Smooth muscle cell (in vitro differentiated cells): Measurements from ENCODE around the gene BCL2. TPM values are rescaled to one million over a fixed set of nuclear protein-coding genes. Genes with fewer than 3 reads are reported as not detected.

Source experiments
- DNase-seq: peaks from one replicate; lab custom pipeline; 2025; ENCODE audit not compliant: unreplicated experiment; lab: John Stamatoyannopoulos, UW
- H2AFZ ChIP-seq: fragments of 200-600 bp; sonication (generic); 2 replicates; pipeline ENCODE4 v1.6.0; 2016; ENCODE audit warnings: antibody characterized with exemption, low read depth, mild to moderate bottlenecking
- H3F3A ChIP-seq: fragments of 200-600 bp; sonication (generic); 2 replicates; pipeline ENCODE4 v1.6.0; 2017; ENCODE audit warnings: antibody characterized with exemption, low read depth
- H3K27ac ChIP-seq: fragments of 200-600 bp; sonication (generic); 2 replicates; pipeline ENCODE4 v1.5.1; 2016; ENCODE audit warnings: low read depth, mild to moderate bottlenecking
- H3K27me3 ChIP-seq: fragments of 200-600 bp; sonication (generic); 2 replicates; pipeline ENCODE4 v1.6.1; 2016; ENCODE audit warnings: low read depth, mild to moderate bottlenecking
- H3K36me3 ChIP-seq: fragments of 200-600 bp; sonication (generic); 2 replicates; pipeline ENCODE4 v1.5.1; 2016; ENCODE audit warnings: low read depth
- H3K4me1 ChIP-seq: fragments of 200-600 bp; sonication (generic); 2 replicates; pipeline ENCODE4 v1.5.1; 2016; ENCODE audit warnings: low read depth
- H3K4me2 ChIP-seq: fragments of 200-600 bp; sonication (generic); 2 replicates; pipeline ENCODE4 v1.6.0; 2016; ENCODE audit warnings: mild to moderate bottlenecking
- H3K4me3 ChIP-seq: fragments of 200-600 bp; sonication (generic); 2 replicates; pipeline ENCODE4 v1.5.1; 2016; ENCODE audit warnings: mild to moderate bottlenecking
- H3K79me2 ChIP-seq: fragments of 200-600 bp; sonication (generic); 2 replicates; pipeline ENCODE4 v1.6.0; 2016; ENCODE audit warnings: low read depth, mild to moderate bottlenecking
- H3K9ac ChIP-seq: fragments of 200-600 bp; sonication (generic); 2 replicates; pipeline ENCODE4 v1.6.0; 2016; ENCODE audit warnings: low read depth
- H3K9me3 ChIP-seq: fragments of 200-600 bp; sonication (generic); replicated peaks from 2 replicates; pipeline ENCODE4 v1.5.1; 2016; ENCODE audit warnings: low read depth
- H4K20me1 ChIP-seq: fragments of 200-600 bp; sonication (generic); 2 replicates; pipeline ENCODE4 v1.6.0; 2016; ENCODE audit warnings: low read depth
- CTCF ChIP-seq: fragments of 200-600 bp; sonication (generic); IDR thresholded peaks from 2 replicates; pipeline ENCODE4 v1.5.1; 2017; ENCODE audit warnings: borderline replicate concordance, mild to moderate bottlenecking, antibody characterized with exemption; ENCODE audit not compliant: insufficient read depth, poor library complexity, severe bottlenecking
- WGBS: methylation state at CpG from one replicate; pipeline ENCODE4 v1.1.7; 2016; ENCODE audit warnings: low lambda C conversion rate; 5-methylcytosine and 5-hydroxymethylcytosine counted together
- polyA plus RNA-seq: library from polyadenylated mRNA; unstranded; fragments of >200 nt; fragmentation: Nextera tagmentation; extraction: Ambion mirVana; gene quantifications from 2 replicates; pipeline ENCODE4 v1.2.1, GENCODE V29; 2016
- total RNA-seq: library from RNA; depleted of rRNA; stranded (reverse); fragments of >200 nt; gene quantifications from 2 replicates; pipeline ENCODE4 v1.2.3, GENCODE V29; 2014

The BCL2 gene
- total and polyA plus RNA-seq, 2 experiments from 2014 or later: 0.85 TPM; not detected in 1

- H3K36me3 ChIP-seq: no peaks in the 10 kb centered on the region
- H3K4me3 ChIP-seq: no peak overlapping the region
- H4K20me1 ChIP-seq: no peaks in the 10 kb centered on the region
- no peak overlapping the region for H3K27ac ChIP-seq
- H3K9me3 ChIP-seq: no peaks in the 10 kb centered on the region
- 98% methylated on average over 2 of the region's 2 CpGs for WGBS
- H3F3A ChIP-seq: no peaks in the 10 kb centered on the region
- H2AFZ ChIP-seq: no peak overlapping the region
- H3K9ac ChIP-seq: no peak overlapping the region
- H3K79me2 ChIP-seq: no peaks in the 10 kb centered on the region
- no peak for DNase-seq
- TF ChIP-seq CTCF: no peak
- H3K27me3 ChIP-seq: peaks cover 10% of the 10 kb centered on the region
- H3K4me1 ChIP-seq: no peaks in the 10 kb centered on the region
- no peak overlapping the region for H3K4me2 ChIP-seq
Observed at GRCh38 chr18:63173983-63174382, 145.6 kb downstream of the BCL2 start.

- Histone ChIP-seq H3K79me2 (no peaks in the 10 kb centered on the region), H3K4me1 (no peaks in the 10 kb centered on the region), H3K36me3 (no peaks in the 10 kb centered on the region), H4K20me1 (no peaks in the 10 kb centered on the region), H3K4me2 (no peak overlapping the region), H3K9me3 (no peaks in the 10 kb centered on the region), H3K27me3 (peaks cover 4% of the 10 kb centered on the region), H3K4me3 (no peak overlapping the region), H3K9ac (no peak overlapping the region), H3F3A (no peaks in the 10 kb centered on the region), H2AFZ (no peak overlapping the region), H3K27ac (no peak overlapping the region)
- no peak for TF ChIP-seq CTCF
- no peak for DNase-seq
- WGBS: 98% methylated on average over 5 of the region's 5 CpGs
Observed at GRCh38 chr18:63169853-63170252, 149.7 kb downstream of the BCL2 start.

- Histone ChIP-seq H3K4me2 (no peak overlapping the region), H3K4me3 (no peak overlapping the region), H3K4me1 (no peaks in the 10 kb centered on the region), H3K27ac (no peak overlapping the region), H4K20me1 (no peaks in the 10 kb centered on the region), H3K9me3 (no peaks in the 10 kb centered on the region), H2AFZ (no peak overlapping the region), H3F3A (no peaks in the 10 kb centered on the region), H3K36me3 (no peaks in the 10 kb centered on the region), H3K27me3 (peaks cover 4% of the 10 kb centered on the region), H3K9ac (no peak overlapping the region), H3K79me2 (no peaks in the 10 kb centered on the region)
- no peak for DNase-seq
- TF ChIP-seq CTCF: no peak
- WGBS: 75% methylated on average over 5 of the region's 5 CpGs
Observed at GRCh38 chr18:63168287-63168686, 151.3 kb downstream of the BCL2 start.

- Histone ChIP-seq H4K20me1 (no peaks in the 10 kb centered on the region), H3K27ac (no peak overlapping the region), H3K27me3 (no peaks in the 10 kb centered on the region), H3K9ac (no peak overlapping the region), H3K9me3 (no peaks in the 10 kb centered on the region), H3K4me2 (no peak overlapping the region), H3F3A (peaks cover 3% of the 10 kb centered on the region), H3K36me3 (no peaks in the 10 kb centered on the region), H3K4me1 (peaks cover 4% of the 10 kb centered on the region), H3K79me2 (no peaks in the 10 kb centered on the region), H3K4me3 (no peak overlapping the region), H2AFZ (no peak overlapping the region)
- 91% methylated on average over 12 of the region's 12 CpGs for WGBS
- DNase-seq: no peak
- no peak for TF ChIP-seq CTCF
Observed at GRCh38 chr18:63166142-63166541, 153.4 kb downstream of the BCL2 start.
